DMS153 (cell line): ENCODE results near the gene ANXA3.
"Not testable (repeated sequence)": the region's sequence is repeated elsewhere in the genome, so short reads cannot be mapped to it uniquely, and the experiment has no call there.

Source experiments
- DNase-seq: peaks from one replicate; lab custom pipeline; 2025; lab: John Stamatoyannopoulos, UW

The ANXA3 gene

GRCh38 chr4:78571804-78572203, 20.2 kb downstream of the ANXA3 start:
- DNase-seq, result no peak

DNA sequence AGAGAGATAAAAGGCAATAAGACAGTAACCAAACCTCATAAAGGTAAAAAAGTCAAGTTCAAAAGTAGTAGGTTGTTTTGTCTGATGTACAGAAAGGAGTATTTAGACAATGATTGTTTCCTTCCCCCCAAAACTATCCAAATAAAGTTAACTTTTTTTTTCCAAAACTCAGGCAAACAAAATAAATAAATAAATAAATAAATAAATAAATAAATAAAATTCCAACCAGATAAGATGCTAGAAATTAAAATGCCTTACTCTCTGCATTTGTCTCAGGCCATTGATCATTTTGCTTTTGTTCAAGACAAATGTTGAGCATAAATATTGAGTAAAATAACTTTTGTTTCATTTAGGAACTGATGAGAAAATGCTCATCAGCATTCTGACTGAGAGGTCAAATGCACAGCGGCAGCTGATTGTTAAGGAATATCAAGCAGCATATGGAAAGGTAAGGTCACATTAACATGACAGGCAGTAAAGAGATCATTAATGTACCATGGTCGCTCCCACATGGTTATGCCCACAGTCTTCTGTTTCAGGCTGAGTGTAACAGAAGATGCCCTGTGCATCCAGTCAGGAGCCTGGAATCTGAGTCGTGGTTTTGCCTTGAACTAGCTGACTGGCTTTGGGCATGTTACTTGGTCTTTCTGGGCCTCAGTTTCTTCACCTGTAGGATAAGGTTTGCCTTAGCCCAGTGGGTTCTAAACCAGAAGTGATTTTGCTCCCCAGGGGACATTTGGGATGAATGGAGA, 27.3 kb downstream of the ANXA3 start:
- no peak for DNase-seq

DNA sequence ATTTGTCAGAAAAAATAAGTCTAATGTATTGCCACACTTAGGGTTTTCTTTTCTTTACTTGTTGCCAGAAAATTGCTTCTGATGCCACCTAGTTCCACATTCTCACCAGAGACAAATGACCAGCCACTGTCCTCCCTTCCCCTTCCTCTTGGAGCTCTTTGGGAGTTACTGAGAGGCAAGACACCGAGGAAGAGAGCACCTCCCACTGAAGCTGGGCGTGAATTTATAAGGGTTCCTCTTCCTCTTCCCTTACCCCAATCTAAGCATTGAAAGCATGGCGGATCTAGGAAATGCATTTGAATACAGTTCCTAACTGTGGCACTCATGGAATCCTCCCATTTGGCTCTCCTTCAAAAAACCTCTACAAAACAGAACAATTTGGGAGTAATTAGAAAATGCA, 30.0 kb downstream of the ANXA3 start:
- DNase-seq, result no peak

- no peak for DNase-seq
Observed at GRCh38 chr4:78584863-78585547, 33.4 kb downstream of the ANXA3 start.

GRCh38 chr4:78585633-78586032, 34.1 kb downstream of the ANXA3 start:
- DNase-seq, result no peak

DNA sequence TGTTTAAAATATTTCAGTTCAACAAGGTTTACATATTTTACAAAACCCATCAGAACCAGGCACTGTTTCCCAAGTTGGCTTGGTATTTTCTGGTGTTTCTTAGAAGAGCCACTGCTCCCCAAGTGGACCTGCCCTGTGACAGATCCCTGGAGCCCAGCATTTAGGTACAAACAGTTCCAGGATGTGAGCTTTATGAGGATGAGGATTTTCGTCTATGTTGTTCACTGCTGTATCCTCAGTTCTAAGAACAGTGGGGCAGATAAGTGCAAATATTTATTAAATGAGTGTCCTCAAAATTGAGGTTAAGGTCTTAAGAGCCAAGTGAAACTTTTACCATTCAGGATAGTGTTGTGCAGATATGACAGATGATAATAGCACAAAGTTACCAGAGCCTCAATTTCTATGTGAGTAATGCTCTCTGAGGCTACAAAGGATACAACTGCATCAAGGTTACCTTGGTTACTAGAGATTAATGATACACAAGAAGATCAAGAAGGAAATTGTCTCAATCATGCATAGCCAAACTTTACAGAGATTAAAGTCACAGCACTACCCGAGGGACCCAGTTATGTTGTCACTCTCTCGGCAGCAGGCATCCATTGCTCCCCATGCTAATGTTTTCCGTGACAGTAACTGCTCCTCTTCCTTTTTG, 37.5 kb downstream of the ANXA3 start:
- no peak for DNase-seq

- DNase-seq, result no peak
Observed at GRCh38 chr4:78591404-78591803, 39.8 kb downstream of the ANXA3 start.

DNA sequence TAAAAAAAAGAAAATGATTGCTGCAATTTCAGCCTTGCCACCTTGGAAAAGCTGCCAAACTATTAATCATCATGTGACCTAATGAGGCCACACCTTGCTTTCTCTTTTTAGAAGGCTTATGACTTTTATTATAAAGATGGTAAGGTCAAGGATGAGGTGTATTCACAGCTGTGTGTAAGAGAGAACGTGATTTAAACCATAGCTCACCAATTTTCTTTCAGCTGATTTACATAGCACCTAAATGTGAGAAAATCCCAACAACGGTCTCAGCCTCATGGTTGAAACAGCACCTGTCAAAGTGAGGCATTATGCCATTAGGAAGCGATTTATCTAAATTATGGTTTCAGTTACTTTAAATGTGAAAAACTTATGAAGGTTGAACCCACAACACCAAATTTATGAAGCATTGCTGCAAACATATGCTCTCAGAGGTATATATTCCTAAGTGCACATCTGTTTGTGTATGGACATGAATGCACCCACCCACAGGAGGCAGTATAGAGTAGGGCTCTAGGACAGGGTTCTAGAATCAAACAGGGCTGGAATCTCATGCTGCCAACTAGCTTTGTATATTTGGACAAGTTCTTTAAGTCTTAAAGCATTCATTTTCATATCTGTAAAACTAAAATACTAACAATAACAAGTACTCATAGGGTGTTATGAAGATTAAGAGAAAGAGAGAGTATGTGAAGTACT, 40.7 kb downstream of the ANXA3 start:
- DNase-seq, result no peak

- DNase-seq, result no peak
Observed at GRCh38 chr4:78596111-78596742, 44.7 kb downstream of the ANXA3 start.

GRCh38 chr4:78598431-78598830, 46.9 kb downstream of the ANXA3 start:
- DNase-seq, result not testable (repeated sequence)

GRCh38 chr4:78599147-78599546, 47.6 kb downstream of the ANXA3 start:
- DNase-seq, result no peak

DNA sequence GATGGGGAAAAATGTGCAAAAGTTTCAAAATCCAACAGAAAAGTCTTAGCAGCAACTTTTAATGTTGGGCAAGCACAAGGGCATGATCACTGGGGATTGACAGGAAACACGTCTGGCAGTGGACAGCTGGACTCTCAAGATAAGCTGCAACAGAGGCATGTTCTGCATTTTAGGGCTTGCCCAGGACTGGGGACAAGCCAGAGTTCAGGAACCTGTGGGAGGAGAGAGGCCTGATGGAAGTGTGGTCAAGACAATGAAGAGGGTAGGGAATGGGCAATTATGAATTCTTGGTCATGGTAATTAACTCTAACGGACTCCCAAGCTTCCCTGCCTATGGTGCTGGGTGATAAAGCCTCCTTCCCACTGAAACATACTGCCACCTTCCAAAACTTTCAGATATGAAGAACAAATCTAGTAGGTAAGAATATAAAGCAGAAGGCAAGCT, 48.4 kb downstream of the ANXA3 start:
- no peak for DNase-seq

DNA sequence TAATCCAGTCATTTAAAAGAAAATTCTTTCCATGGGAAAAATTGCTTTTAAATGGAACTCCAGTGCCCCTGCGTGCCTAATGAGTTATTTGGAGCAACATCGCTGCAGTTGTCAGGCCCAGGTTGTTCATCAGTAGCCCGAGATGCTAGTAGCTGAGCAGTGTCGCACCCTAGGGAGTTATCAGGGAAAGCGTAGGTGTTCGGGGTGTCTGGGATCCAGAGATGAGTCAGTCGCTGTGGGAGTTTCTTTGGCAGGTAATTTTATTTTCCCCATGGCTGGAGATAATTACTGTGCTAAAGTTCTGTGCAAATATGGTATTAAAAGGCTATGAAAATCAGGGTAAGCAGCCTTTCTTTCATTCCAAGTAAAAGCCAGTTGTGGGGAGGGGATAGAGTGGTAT, 49.4 kb downstream of the ANXA3 start:
- DNase-seq, result no peak

DNA sequence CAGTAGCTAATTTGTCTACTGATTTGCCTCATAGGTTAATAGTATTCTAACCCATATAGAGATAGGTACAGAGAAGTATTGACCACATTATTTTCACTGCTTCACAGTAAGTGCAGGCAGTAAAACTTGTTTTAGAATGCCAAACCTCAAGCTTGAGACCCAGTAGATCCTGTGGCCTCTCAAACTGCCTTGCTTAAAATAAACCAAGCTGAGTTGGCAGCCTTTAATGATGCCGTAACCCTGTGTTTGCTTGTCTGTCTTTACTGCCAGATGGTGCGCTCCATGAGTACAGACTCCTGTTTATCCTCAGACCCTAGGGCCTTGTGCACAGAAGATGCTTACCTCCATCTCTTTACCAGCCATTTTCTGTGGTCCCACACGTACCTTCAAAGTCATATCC, 50.8 kb downstream of the ANXA3 start:
- no peak for DNase-seq

DNA sequence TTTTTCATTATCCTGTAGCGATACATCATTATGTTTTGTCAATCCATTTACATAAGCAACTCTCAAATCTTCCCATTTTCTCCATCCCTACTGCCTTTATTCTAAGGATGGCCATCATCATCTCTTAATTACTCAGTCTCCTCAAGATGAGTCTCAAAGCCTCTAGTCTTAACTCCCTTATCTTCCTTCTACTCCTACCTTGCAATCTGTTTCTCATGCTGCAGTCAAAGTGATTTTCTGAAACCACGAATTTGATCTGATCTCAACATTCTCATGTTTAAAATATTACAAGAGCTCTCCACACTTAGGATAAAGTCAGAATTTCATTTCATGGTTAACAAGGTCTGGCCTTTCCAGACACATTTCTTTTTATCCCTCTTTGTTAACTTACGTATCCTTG, 51.8 kb downstream of the ANXA3 start:
- DNase-seq, result no peak

DNA sequence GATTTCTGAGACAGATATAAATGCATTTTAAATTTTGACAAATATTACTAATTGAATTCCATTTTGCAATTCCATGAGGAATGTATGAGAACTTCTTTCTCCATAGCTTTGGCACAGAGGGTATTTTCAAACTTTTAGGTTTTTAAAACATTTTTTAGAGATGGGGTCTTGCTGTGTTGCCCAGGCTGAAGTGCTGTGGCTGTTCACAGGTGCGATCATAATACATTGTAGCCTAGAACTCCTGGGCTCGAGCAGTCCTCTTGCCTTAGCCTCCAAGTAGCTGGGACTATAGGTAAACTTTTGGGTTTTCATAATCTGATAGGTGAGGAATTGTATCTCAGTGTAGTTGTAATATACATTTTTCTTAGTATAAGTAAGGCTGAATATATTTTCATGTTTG, 53.4 kb downstream of the ANXA3 start:
- no peak for DNase-seq

DNA sequence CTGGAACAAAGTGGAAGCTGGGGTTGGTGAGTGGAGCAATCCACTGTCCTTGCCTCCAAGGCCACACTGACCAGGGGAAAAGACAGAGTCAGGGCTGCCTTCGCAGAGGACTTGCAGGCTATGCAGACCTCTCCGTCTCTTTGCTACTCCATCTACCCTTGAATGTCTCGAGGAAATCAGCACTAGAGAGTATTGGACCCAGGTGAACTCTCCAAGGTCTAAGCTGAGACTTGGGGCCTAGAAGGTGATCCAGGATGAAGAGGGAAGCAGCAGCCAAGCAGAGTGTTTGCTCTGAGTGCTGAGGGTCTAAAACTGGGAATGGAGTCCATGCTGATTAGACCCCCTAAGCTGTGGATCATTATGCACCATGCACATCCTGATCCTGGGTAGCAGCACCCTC, 54.5 kb downstream of the ANXA3 start:
- DNase-seq, result no peak

GRCh38 chr4:78606530-78607095, 55.0 kb downstream of the ANXA3 start:
- no peak for DNase-seq

DNA sequence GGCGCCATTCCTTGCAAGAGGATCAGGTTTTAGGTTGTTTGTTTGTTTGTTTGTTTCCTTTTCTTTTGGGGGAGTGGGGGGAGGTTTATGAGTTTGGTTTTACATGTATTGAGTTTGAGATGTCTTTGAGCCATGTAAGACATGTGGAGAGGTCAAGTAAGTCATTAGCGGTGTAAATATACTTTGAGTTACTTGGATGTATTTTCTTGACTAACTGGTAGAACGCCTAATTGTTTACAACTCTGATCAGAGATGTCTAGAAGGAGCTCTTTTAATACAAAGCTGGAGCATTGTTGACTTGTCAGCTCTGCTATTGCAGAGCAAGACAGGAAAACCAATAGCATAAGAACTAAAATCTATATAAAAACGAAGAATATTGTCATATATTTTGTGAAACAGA, 57.1 kb downstream of the ANXA3 start:
- no peak for DNase-seq

GRCh38 chr4:78609580-78609979, 58.0 kb downstream of the ANXA3 start:
- DNase-seq, result no peak

- no peak for DNase-seq
Observed at GRCh38 chr4:78610546-78611214, 59.1 kb downstream of the ANXA3 start.
